A549 treated with AZD9567 at 1 μM for 4 hours (cell line): ENCODE results near the gene CRYBA2. TPM values are rescaled to one million over a fixed set of nuclear protein-coding genes. Genes with fewer than 3 reads are reported as not detected.

Experiments used
- total RNA-seq: library from RNA; stranded (reverse); fragments of 200-300 nt; extraction: Qiagen RNA extraction; gene quantifications from 5 replicates; pipeline ENCODE4 v1.2.3, GENCODE V29; 2022; ENCODE audit not compliant: insufficient read depth

Gene CRYBA2, protein sequence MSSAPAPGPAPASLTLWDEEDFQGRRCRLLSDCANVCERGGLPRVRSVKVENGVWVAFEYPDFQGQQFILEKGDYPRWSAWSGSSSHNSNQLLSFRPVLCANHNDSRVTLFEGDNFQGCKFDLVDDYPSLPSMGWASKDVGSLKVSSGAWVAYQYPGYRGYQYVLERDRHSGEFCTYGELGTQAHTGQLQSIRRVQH
- total RNA-seq, result not detected in 5 replicates

DNA sequence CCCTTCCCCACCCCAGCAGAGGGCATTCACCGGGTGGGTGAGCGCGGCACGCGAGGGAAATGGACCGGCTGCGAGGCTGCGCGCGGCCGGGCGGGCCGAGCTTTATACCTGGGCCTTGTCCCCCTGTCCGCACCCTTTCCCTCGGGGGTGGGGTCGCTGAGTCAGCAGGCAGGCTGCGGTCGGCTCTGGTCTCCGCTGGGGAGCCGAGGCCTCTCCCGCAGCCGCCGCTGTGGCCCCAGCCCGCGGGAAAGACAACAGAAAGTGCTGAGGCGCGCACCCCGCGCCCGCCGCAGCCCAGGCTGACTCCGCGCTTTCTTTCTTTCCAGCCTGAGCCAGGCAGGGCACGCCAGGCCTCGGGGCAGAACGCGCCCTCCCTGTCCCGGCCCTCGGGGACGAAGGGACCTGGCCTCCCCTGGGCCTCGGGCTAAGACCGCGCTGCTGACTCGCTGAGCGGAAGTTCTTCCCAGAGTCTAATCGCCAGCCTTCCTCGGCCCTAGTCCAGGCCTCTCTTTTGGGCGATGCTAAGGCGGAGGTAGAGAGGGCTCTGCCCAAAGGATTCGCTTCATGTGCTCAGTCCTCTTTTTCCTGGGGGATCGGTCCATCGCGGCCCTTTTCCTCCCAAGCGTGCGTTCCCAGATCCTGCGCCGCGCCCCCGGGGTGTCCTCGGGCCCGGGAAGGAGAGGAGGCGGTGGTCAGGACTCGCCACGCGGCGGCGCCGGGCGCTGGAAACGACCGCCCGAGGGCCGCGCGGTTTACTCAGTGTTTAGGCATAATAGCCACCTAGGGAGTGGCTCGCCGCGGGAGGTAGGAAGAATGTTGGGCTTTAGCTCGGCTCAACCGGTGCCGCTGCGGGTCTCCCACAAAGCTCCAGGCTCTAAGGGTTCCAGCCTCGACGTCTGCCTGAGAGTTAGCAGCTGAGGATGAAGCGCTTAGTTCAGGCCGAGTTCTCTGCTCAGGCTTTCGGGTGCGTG lies at the start of gene CRYBA2:
Gene CRYBA2 (minus strand): TSS at position 78 of the 971 bp plus-strand sequence. CDS start 246 bp downstream, outside the sequence.

DNA sequence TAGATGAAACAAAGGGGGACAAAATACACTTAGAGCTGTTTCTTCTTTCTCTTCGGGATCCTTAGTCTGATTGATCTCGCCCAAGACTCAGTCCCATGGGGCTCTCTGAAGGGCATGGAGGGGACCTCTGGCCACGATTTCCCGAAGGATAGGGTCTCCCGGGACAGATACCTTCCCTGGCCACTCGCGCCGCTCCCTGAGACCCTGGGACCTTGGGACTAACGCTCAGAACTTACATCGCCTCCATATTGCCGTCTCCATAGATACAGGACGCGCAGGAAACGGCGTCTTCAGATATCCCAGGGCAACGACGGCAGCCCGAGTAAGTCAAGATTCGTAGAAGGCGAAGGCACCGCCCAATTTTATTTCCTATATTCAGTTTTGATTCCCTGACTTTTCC lies 48.0 kb upstream of the CRYBA2 start, which contains the start of gene CFAP65:
Gene CFAP65 (minus strand): TSS at position 265 of the 400 bp plus-strand sequence. CDS start 2,468 bp downstream, outside the sequence.

DNA sequence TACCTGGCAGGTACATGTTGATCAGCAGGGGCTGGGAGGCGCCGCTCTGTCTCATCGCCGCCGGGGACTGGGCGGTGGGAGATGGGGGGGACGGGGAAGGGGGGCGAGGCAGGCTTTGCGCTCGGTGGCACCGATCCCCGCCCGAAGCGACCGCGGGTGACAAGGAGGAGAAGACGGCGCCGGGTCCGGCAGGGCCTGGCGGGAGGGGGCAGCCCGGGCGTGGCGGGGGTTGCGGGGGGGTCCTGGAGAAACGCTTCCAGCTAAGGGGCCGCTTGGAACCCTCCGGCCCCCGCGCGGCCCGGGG lies 8.2 kb downstream of the CRYBA2 start, which contains the start of gene FEV:
Gene FEV (minus strand): TSS at position 164 of the 304 bp plus-strand sequence. CDS start 109 bp downstream, at position 55.

DNA sequence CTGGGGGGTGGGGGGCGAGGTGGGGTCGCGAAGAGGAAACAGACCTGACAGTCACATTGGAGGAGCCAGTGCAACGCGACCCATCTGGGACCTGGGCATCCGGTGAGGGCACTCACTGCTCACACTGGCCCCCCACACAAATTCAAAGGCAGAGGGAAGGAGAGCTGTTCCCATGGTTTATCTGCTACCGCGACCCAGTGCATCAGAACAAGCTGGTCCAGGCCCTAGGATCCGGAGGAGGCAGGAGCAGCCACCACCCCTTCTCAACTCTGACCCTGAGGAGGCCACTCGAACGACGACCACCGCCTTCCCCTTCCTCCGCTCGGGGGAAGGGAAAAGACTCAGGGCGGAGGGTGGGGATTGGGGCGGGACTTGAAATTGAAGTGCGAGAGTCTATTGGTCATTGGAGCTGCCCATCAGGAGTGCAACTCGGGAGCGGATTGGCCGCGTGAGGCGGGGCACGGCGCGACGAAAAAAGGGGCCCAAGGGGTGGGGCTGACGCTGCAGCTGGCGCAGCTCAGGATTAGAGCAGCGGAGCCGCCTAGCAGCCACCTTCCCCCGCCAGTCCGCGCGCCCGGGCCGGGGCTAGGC lies 34.0 kb downstream of the CRYBA2 start, which contains the start of gene CDK5R2:
Gene CDK5R2 (plus strand): TSS at position 526 of the 591 bp plus-strand sequence. CDS start 155 bp downstream, outside the sequence.

Other genes starting within 250 kb of the CRYBA2 start
- gene CYP27A1, start 211.3 kb downstream of the CRYBA2 start, total RNA-seq, result 0.11 to 0.23 TPM (median 0.16 TPM) in 4 of 5 replicates, not detected in the other
- gene PRKAG3, start 161.6 kb downstream of the CRYBA2 start, total RNA-seq, result 0.03 TPM in 1 of 5 replicates, not detected in the others
- 0.18 to 0.25 TPM (median 0.23 TPM) in 4 of 5 replicates, not detected in the other for gene WNT6, start 133.6 kb downstream of the CRYBA2 start, total RNA-seq
- gene WNT10A, start 112.6 kb downstream of the CRYBA2 start, total RNA-seq, result 0.06 to 0.14 TPM (median 0.11 TPM) in 4 of 5 replicates, not detected in the other
- 2.9 to 5.3 TPM (median 4.8 TPM) in 5 replicates for gene CDK5R2, start 33.8 kb downstream of the CRYBA2 start, total RNA-seq
- 0.03 TPM in 1 of 5 replicates, not detected in the others for gene FEV, start 8.2 kb downstream of the CRYBA2 start, total RNA-seq
- 0.13 to 0.22 TPM (median 0.18 TPM) in 4 of 5 replicates, not detected in the other for gene CFAP65, start 48.1 kb upstream of the CRYBA2 start, total RNA-seq
- gene IHH, start 67.5 kb upstream of the CRYBA2 start, total RNA-seq, result 0.27 to 0.62 TPM (median 0.46 TPM) in 4 of 5 replicates, not detected in the other
- gene NHEJ1, start 167.4 kb upstream of the CRYBA2 start, total RNA-seq, result 14.5 to 40.0 TPM (median 16.5 TPM) in 5 replicates
- gene SLC23A3, start 176.6 kb upstream of the CRYBA2 start, total RNA-seq, result 0.68 to 1.2 TPM (median 0.92 TPM) in 4 of 5 replicates, not detected in the other
- 42.4 to 47.3 TPM (median 45.6 TPM) in 5 replicates for gene CNPPD1, start 183.5 kb upstream of the CRYBA2 start, total RNA-seq
- gene RETREG2, start 184.9 kb upstream of the CRYBA2 start, total RNA-seq, result 61.8 to 86.6 TPM (median 81.2 TPM) in 5 replicates
- 19.0 to 24.6 TPM (median 21.7 TPM) in 5 replicates for gene ZFAND2B, start 213.4 kb upstream of the CRYBA2 start, total RNA-seq
- 27.7 to 35.3 TPM (median 30.6 TPM) in 5 replicates for gene ABCB6, start 225.5 kb upstream of the CRYBA2 start, total RNA-seq
- gene ATG9A, start 236.2 kb upstream of the CRYBA2 start, total RNA-seq, result 37.4 to 46.2 TPM (median 40.8 TPM) in 5 replicates
- gene ANKZF1, start 236.4 kb upstream of the CRYBA2 start, total RNA-seq, result 14.6 to 31.0 TPM (median 19.9 TPM) in 5 replicates